ENCODE measurements around the gene DHFR.

GRCh38 chr5:80654054-80654390, 761 bp downstream of the DHFR start:
- no peak for TF ChIP-seq CTCF (IDR thresholded peaks at IDR 0.05)
- TF ChIP-seq, protein P1, sequence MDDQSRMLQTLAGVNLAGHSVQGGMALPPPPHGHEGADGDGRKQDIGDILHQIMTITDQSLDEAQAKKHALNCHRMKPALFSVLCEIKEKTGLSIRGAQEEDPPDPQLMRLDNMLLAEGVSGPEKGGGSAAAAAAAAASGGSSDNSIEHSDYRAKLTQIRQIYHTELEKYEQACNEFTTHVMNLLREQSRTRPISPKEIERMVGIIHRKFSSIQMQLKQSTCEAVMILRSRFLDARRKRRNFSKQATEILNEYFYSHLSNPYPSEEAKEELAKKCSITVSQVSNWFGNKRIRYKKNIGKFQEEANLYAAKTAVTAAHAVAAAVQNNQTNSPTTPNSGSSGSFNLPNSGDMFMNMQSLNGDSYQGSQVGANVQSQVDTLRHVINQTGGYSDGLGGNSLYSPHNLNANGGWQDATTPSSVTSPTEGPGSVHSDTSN (IDR thresholded peaks at IDR 0.05): no peak
